Breast epithelium (tissue), 3 donors: Measurements from ENCODE around the gene TNNI3K.

Source experiments
- POLR2A ChIP-seq: fragments of 450-650 bp; IDR thresholded peaks from one replicate; pipeline ENCODE4 v1.6.1; 2016; ENCODE audit warnings: antibody characterized with exemption, mild to moderate bottlenecking, moderate library complexity
- TF ChIP-seq, protein P1 (sequence below), 3 donors: fragments of 450-650 bp; IDR thresholded peaks; one replicate each; pipeline ENCODE4 v1.5.1; 2016 to 2017; ENCODE audit warnings: antibody characterized with exemption in 3 of 3, mild to moderate bottlenecking in 3 of 3, moderate library complexity in 3 of 3

DNA sequence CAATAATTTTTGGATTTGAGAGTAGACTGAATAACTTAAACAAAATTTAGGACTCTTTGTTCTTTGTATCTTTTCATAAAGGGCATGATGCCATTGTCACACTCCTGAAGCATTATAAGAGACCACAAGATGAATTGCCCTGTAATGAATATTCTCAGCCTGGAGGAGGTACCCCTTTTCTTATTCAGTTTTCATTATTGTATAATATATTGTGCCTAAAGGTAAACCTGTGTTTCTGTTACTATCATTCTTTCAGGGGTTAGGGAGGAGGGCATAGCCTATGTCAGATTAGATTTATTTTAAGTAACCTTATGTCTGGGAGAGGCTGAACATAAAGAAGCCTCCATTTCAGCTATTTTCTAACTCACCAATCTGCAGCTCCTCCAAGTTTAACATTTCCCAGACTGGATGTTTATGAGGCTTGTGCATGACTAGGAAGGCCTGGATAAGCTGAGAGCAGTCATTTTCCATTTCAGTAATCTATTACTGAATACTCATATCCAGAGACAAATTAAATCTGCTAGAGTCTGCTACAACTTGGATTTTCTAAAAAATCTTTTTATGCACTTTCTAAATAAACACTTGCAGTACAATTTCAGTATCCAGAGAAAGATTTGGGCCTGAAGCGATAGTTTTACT lies 132.1 kb downstream of the TNNI3K start:
- TF ChIP-seq POLR2A = no peak
- TF ChIP-seq, protein P1, sequence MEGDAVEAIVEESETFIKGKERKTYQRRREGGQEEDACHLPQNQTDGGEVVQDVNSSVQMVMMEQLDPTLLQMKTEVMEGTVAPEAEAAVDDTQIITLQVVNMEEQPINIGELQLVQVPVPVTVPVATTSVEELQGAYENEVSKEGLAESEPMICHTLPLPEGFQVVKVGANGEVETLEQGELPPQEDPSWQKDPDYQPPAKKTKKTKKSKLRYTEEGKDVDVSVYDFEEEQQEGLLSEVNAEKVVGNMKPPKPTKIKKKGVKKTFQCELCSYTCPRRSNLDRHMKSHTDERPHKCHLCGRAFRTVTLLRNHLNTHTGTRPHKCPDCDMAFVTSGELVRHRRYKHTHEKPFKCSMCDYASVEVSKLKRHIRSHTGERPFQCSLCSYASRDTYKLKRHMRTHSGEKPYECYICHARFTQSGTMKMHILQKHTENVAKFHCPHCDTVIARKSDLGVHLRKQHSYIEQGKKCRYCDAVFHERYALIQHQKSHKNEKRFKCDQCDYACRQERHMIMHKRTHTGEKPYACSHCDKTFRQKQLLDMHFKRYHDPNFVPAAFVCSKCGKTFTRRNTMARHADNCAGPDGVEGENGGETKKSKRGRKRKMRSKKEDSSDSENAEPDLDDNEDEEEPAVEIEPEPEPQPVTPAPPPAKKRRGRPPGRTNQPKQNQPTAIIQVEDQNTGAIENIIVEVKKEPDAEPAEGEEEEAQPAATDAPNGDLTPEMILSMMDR (IDR thresholded peaks at IDR 0.05) = no peak
